OCI-LY3 (cell line): Measurements from ENCODE around the gene PTPRN2.

ENCODE experiments used
- EZH2phosphoT487 ChIP-seq: fragments of 200-600 bp; shearing (Covaris generic); IDR thresholded peaks from 2 replicates; pipeline ENCODE4 v1.6.1; 2018; ENCODE audit warnings: antibody characterized with exemption, mixed run types, low read depth
- TF ChIP-seq, protein P1 (sequence below): fragments of 200-600, 300-600 bp; sonication (generic); IDR thresholded peaks from 2 replicates; pipeline ENCODE4 v1.5.1; 2014; ENCODE audit warnings: antibody characterized with exemption, low read length, low read depth

DNA sequence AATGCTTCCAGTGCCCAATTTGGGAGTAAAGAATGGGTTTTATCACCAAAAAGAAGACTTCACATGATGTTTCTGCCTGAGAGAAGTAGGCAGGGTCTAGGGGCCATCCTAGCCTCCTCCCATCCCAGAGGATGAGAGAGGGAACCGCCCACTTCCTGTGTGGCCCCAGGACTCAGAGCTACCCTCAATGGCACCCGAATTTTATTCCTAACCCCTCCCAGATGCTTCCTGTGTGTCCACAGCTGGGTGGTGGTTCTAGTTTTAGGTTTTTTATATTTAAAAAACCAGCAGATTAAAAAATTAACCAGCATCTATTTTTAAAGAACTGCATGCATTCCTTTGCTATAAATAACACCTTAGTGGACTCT lies 583.5 kb downstream of the PTPRN2 start:
- TF ChIP-seq, protein P1, sequence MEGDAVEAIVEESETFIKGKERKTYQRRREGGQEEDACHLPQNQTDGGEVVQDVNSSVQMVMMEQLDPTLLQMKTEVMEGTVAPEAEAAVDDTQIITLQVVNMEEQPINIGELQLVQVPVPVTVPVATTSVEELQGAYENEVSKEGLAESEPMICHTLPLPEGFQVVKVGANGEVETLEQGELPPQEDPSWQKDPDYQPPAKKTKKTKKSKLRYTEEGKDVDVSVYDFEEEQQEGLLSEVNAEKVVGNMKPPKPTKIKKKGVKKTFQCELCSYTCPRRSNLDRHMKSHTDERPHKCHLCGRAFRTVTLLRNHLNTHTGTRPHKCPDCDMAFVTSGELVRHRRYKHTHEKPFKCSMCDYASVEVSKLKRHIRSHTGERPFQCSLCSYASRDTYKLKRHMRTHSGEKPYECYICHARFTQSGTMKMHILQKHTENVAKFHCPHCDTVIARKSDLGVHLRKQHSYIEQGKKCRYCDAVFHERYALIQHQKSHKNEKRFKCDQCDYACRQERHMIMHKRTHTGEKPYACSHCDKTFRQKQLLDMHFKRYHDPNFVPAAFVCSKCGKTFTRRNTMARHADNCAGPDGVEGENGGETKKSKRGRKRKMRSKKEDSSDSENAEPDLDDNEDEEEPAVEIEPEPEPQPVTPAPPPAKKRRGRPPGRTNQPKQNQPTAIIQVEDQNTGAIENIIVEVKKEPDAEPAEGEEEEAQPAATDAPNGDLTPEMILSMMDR: no peak
- TF ChIP-seq EZH2phosphoT487: no peak
